ENCODE data around the gene CR1L.

DNA sequence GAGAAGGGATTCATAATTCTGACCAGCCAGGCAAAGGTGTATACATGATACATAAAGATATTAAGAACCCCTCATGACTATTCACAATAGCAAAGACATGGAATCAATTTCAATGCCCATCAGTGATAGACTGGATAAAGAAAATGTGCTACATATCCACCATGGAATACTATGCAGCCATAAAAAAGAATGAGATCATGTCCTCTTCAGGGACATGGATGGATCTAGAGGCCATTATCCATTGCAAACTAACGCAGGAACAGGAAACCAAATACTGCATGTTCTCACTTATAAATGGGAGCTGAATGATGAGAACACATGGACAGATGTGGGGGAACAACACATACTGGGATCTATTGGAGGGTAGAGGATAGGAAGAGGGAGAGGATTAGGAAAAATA, 21.4 kb downstream of the CR1L start:
- TF ChIP-seq EZH2 (IDR thresholded peaks at IDR 0.05) = no peak
- TF ChIP-seq, protein P1, sequence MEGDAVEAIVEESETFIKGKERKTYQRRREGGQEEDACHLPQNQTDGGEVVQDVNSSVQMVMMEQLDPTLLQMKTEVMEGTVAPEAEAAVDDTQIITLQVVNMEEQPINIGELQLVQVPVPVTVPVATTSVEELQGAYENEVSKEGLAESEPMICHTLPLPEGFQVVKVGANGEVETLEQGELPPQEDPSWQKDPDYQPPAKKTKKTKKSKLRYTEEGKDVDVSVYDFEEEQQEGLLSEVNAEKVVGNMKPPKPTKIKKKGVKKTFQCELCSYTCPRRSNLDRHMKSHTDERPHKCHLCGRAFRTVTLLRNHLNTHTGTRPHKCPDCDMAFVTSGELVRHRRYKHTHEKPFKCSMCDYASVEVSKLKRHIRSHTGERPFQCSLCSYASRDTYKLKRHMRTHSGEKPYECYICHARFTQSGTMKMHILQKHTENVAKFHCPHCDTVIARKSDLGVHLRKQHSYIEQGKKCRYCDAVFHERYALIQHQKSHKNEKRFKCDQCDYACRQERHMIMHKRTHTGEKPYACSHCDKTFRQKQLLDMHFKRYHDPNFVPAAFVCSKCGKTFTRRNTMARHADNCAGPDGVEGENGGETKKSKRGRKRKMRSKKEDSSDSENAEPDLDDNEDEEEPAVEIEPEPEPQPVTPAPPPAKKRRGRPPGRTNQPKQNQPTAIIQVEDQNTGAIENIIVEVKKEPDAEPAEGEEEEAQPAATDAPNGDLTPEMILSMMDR (IDR thresholded peaks at IDR 0.05) = no peak
- no peak for TF ChIP-seq EZH2phosphoT487 (IDR thresholded peaks at IDR 0.05)
